GM18519 (cell line): ENCODE results near the gene PCDHA1.
"Not testable (repeated sequence)": the region's sequence is repeated elsewhere in the genome, so short reads cannot be mapped to it uniquely, and the experiment has no call there.

Source experiments
- ATAC-seq: cut with Tn5 transposase; IDR thresholded peaks from one replicate; pipeline ENCODE4 v1.9.1; 2021; ENCODE audit warnings: mild to moderate bottlenecking, moderate library complexity; ENCODE audit not compliant: unreplicated experiment, low FRiP score

PCDHA1 gene

GRCh38 chr5:140785905-140786686, at the start of gene PCDHA1:
TSS of gene PCDHA1 (plus strand) at chr5:140786140.
- ATAC-seq, result no peak

DNA sequence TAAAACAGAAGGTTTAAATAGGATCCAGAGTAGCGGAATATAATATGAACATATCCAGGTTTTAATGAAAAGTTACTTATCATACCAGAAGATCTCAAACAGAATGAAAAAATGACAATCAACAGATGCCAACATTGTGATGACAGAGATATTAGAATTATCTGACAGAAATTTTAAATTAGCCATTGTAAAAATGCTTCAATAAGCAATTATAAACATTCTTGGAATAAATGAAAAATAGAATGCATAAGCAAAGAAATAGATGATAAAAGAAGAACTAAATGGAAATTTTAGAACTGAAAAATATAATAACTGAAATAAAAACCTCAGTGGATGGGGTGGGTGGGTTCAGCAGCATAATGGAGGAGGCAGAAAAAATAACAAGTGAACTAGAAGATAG, 48.5 kb upstream of the PCDHA1 start:
- ATAC-seq, result no peak

DNA sequence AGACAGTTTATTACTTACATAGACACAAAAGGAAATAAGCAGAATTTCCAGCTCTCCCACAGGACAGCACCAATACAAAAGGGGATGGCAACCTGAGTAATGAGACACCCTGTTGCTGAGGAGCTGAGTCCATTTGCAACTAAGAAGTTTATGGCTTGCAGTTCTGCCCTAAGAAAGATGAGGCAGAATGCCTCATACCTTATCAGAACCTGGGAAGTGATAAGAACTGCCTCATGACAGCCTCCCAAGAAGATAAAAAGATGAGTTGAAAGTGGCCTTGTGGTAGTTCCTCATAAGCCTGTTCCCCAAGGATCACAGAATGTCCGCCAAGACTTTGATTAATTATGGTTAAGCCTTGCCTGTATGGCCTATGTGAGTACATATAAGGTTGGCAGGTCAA, 44.0 kb upstream of the PCDHA1 start:
- no peak for ATAC-seq

GRCh38 chr5:140753561-140753960, 32.4 kb upstream of the PCDHA1 start:
- no peak for ATAC-seq

- no peak for ATAC-seq
Measured at GRCh38 chr5:140764177-140764973, 21.6 kb upstream of the PCDHA1 start.

- no peak for ATAC-seq
Measured at GRCh38 chr5:140767444-140767843, 18.5 kb upstream of the PCDHA1 start.

DNA sequence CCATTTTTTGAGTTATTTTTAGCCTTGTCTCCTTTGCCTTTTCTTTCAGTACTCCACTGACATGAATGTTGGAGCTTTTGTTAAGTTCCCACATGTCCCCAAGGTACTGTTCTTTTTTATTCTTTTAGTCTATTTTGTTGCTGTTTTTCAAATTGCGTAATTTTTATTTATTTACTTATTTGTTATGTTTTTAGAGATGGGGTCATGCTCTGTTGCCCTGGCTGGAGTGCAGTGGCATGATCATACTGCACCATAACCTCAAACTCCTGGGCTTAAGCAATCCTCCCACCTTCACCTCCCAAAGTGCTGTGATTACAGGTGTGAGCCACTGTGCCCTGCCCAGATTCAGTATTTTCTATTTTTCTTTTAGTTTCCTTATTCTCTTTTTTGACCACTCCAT, 5.4 kb upstream of the PCDHA1 start:
- no peak for ATAC-seq

- ATAC-seq, result not testable (repeated sequence)
Measured at GRCh38 chr5:140787422-140787821, 1.5 kb downstream of the PCDHA1 start.

DNA sequence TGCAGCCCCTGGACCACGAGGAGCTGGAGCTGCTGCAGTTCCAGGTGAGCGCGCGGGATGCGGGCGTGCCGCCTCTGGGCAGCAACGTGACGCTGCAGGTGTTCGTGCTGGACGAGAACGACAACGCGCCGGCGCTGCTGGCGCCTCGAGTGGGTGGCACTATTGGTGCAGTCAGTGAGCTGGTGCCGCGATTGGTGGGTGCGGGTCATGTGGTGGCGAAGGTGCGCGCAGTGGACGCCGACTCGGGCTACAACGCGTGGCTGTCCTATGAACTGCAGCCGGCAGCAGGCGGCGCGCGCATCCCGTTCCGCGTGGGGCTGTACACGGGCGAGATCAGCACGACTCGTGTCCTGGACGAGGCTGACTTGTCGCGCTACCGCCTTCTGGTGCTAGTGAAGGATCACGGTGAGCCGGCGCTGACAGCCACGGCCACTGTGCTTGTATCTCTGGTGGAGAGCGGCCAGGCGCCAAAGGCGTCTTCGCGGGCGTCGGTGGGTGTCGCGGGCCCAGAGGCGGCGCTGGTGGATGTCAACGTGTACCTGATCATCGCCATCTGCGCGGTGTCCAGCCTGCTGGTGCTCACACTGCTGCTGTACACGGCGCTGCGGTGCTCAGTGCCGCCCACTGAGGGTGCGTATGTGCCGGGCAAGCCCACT, 2.0 kb downstream of the PCDHA1 start:
- not testable (repeated sequence) for ATAC-seq

GRCh38 chr5:140791089-140791488, 5.1 kb downstream of the PCDHA1 start:
- ATAC-seq, result no peak

DNA sequence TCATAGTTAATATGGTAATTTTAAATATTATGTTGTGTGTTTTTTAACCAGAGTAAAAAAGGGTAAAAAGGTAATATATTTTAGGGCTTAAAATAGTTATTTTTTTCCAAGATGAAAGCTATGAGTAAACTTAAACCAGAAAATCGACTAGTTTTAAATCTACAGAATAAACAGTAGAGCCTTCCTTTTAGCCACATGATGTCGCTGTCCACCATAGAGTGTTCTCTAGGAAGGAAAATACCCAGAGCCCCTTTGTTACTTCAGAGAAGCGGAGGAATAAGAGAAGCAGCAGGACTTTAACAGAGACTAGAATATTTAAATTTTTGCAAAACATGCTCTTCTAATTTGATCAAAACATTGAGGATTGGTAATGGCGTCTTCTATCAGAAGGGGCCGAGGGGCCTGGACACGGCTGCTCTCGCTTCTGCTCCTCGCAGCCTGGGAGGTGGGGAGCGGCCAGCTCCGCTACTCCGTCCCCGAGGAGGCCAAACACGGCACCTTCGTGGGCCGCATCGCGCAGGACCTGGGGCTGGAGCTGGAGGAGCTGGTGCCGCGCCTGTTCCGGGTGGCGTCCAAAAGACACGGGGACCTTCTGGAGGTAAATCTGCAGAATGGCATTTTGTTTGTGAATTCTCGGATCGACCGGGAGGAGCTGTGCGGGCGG, 8.8 kb downstream of the PCDHA1 start, which contains the start of gene PCDHA2:
Gene PCDHA2 (plus strand): TSS at position 258 of the 664 bp plus-strand sequence.
- no peak for ATAC-seq

DNA sequence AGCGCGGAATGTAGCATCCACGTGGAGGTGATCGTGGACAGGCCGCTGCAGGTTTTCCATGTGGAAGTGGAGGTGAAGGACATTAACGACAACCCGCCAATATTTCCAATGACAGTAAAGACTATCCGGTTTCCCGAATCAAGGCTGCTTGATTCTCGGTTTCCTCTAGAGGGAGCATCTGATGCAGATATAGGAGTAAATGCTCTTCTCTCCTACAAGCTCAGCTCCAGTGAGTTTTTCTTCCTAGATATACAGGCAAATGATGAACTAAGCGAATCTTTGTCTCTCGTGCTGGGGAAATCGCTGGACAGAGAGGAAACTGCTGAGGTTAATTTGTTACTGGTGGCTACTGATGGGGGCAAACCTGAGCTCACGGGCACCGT, 9.3 kb downstream of the PCDHA1 start:
- ATAC-seq, result no peak

DNA sequence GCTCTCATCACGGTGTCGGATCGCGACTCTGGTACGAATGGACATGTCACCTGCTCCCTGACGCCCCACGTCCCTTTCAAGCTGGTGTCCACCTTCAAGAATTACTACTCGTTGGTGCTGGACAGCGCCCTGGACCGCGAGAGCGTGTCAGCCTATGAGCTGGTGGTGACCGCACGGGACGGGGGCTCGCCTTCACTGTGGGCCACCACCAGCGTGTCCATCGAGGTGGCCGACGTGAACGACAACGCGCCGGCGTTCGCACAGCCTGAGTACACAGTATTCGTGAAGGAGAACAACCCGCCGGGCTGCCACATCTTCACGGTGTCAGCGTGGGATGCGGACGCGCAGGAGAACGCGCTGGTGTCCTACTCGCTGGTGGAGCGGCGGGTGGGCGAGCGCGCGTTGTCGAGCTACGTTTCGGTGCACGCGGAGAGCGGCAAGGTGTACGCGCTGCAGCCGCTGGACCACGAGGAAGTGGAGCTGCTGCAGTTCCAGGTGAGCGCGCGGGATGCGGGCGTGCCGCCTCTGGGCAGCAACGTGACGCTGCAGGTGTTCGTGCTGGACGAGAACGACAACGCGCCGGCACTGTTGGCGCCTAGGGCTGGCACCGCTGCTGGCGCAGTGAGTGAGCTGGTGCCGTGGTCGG, 10.3 kb downstream of the PCDHA1 start:
- not testable (repeated sequence) for ATAC-seq

- ATAC-seq, result no peak
Measured at GRCh38 chr5:140796718-140797095, 10.8 kb downstream of the PCDHA1 start.

GRCh38 chr5:140800816-140801493, 15.0 kb downstream of the PCDHA1 start, which contains the start of gene PCDHA3:
TSS of gene PCDHA3 (plus strand) at chr5:140801057.
- no peak for ATAC-seq

DNA sequence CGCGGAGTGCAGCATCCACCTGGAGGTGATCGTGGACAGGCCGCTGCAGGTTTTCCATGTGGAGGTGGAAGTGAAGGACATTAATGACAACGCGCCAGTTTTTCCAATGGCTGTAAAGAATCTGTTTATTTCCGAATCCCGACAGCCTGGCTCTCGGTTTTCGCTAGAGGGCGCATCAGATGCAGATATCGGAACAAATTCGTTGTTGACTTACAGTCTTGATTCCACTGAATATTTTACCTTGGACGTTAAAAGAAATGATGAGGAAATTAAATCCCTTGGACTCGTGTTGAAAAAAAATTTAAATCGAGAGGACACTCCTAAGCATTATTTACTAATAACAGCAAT, 15.5 kb downstream of the PCDHA1 start:
- ATAC-seq, result no peak

GRCh38 chr5:140802381-140802780, 16.4 kb downstream of the PCDHA1 start:
- ATAC-seq, result not testable (repeated sequence)

GRCh38 chr5:140802781-140803271, 16.9 kb downstream of the PCDHA1 start:
- no peak for ATAC-seq
